ENCODE measurements around the gene GRK1.

DNA sequence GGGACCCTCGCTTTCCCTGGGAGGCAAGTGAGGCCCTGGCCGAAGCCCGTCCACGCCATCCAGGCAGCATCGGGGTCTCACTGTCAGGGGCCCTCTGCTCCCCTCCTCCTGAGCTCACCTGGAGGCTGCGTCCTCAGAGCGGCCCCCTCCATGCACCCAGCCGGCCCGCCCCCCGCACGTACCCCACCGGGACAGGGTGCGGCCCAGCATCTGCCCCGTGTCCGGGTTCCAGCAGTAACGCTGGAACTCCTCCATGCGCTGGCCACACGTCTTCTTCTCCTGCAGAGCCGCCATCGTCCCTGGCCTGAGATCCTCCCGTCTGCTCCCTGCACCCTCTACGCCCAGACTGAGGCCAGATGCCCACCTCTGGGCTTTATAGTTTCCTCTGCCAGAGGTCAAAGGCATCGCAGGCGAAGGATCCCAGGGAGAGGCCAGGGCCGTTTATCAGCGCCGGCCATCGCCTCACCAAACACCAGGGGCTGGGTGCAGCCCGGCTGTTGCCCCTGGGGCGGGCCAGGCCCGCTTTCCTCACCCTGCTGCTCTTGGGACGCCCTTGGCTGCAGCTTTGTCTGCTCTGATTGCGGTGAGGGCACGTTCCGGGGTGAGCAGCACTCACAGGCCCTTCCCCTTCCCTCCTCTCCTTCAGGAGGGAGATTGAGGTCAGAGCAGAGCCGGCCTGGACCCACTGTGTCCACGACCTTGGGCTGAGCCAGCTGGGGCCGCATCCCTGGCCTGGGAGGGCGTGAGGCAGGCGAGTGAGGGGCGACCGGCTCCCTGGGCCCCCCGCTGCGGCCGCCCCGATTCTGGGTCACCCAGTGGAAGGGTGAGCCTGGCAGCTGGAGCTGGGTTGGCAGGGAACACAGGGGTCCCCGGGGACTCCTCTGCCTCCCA lies 8.9 kb upstream of the GRK1 start, which contains the start of gene ATP4B:
- no peak for TF ChIP-seq YY1 (IDR thresholded peaks at IDR 0.05; ENCODE audit: insufficient read depth, insufficient read length)
- no peak for TF ChIP-seq ZNF274 (IDR thresholded peaks at IDR 0.05; ENCODE audit: low read depth, low read length)
- no peak for TF ChIP-seq SUZ12 (IDR thresholded peaks at IDR 0.05; ENCODE audit: extremely low read depth, insufficient read depth, insufficient read length)
